DOHH2 (cell line): Measurements from ENCODE around the gene FAM171A1.

Experiments
- H3F3A ChIP-seq: fragments of 200-600 bp; sonication (generic), shearing (Covaris generic); 2 replicates; pipeline ENCODE4 v1.6.0; 2016; ENCODE audit warnings: antibody characterized with exemption, mild to moderate bottlenecking; ENCODE audit not compliant: control insufficient read depth, insufficient read depth
- H3K27ac ChIP-seq: fragments of 200-600 bp; sonication (generic); 2 replicates; pipeline ENCODE4 v1.5.1; 2014; ENCODE audit warnings: low read depth, mild to moderate bottlenecking, low read length, moderate library complexity
- H3K27me3 ChIP-seq: fragments of 200-600 bp; sonication (generic); 2 replicates; pipeline ENCODE4 v1.6.1; 2014; ENCODE audit warnings: mild to moderate bottlenecking, low read length, mixed read lengths; ENCODE audit not compliant: control insufficient read depth
- H3K36me3 ChIP-seq: fragments of 200-600 bp; sonication (generic); 2 replicates; pipeline ENCODE4 v1.6.1; 2014; ENCODE audit warnings: mild to moderate bottlenecking, low read length, moderate library complexity, mixed read lengths; ENCODE audit not compliant: control insufficient read depth
- H3K4me1 ChIP-seq: fragments of 200-600 bp; sonication (generic); 2 replicates; pipeline ENCODE4 v1.6.1; 2014; ENCODE audit warnings: mild to moderate bottlenecking, low read length, mixed read lengths; ENCODE audit not compliant: control insufficient read depth
- H3K4me2 ChIP-seq: fragments of 200-600 bp; sonication (generic); 2 replicates; pipeline ENCODE4 v1.6.0; 2014; ENCODE audit warnings: mild to moderate bottlenecking, low read length, moderate library complexity
- H3K4me3 ChIP-seq: fragments of 200-600 bp; sonication (generic); 2 replicates; pipeline ENCODE4 v1.5.1; 2014; ENCODE audit warnings: mild to moderate bottlenecking, low read length, mixed read lengths
- H3K79me2 ChIP-seq: fragments of 200-600 bp; sonication (generic); 2 replicates; pipeline ENCODE4 v1.6.1; 2014; ENCODE audit warnings: mild to moderate bottlenecking, low read length, mixed read lengths; ENCODE audit not compliant: control insufficient read depth
- H3K9me2 ChIP-seq: fragments of 200-600 bp; sonication (generic); replicated peaks from 2 replicates; pipeline ENCODE4 v1.6.1; 2014; ENCODE audit warnings: mild to moderate bottlenecking, low read length, mixed read lengths; ENCODE audit not compliant: control insufficient read depth
- H3K9me3 ChIP-seq: fragments of 200-600 bp; sonication (generic); 2 replicates; pipeline ENCODE4 v1.6.1; 2014; ENCODE audit warnings: antibody characterized with exemption, low read length, mixed read lengths; ENCODE audit not compliant: control insufficient read depth, insufficient read depth
- H4K20me1 ChIP-seq: fragments of 200-600 bp; sonication (generic); 2 replicates; pipeline ENCODE4 v1.6.0; 2014; ENCODE audit warnings: low read depth, mild to moderate bottlenecking, antibody characterized with exemption, low read length, moderate library complexity; ENCODE audit not compliant: control insufficient read depth, insufficient read depth
- CTCF ChIP-seq: fragments of 200-600 bp; sonication (generic); IDR thresholded peaks from one replicate; pipeline ENCODE4 v1.5.1; 2014; ENCODE audit warnings: antibody characterized with exemption, mild to moderate bottlenecking, low read depth, low read length; ENCODE audit not compliant: poor library complexity, severe bottlenecking
- EZH2phosphoT487 ChIP-seq: fragments of 200-600 bp; sonication (generic); IDR thresholded peaks from 2 replicates; pipeline ENCODE4 v1.6.1; 2017; ENCODE audit warnings: borderline replicate concordance, mild to moderate bottlenecking, antibody characterized with exemption, low read length, moderate library complexity, mixed read lengths

Gene FAM171A1

GRCh38 chr10:15229268-15229667 lies 141.8 kb downstream of the FAM171A1 start:
- Histone ChIP-seq H3K4me2 (no peak overlapping the region), H3F3A (no peaks in the 10 kb centered on the region), H3K79me2 (no peaks in the 10 kb centered on the region), H3K9me2 (no peaks in the 10 kb centered on the region), H3K27me3 (no peaks in the 10 kb centered on the region), H3K9me3 (no peaks in the 10 kb centered on the region), H3K27ac (no peak overlapping the region), H3K4me1 (no peaks in the 10 kb centered on the region), H4K20me1 (no peaks in the 10 kb centered on the region), H3K4me3 (no peak overlapping the region), H3K36me3 (no peaks in the 10 kb centered on the region)
- TF ChIP-seq EZH2phosphoT487 (no peak), CTCF (no peak)

GRCh38 chr10:15228426-15228825 lies 142.7 kb downstream of the FAM171A1 start:
- no peaks in the 10 kb centered on the region for H3K9me2 ChIP-seq
- H3K27ac ChIP-seq, result no peak overlapping the region
- H3K4me2 ChIP-seq, result no peak overlapping the region
- no peaks in the 10 kb centered on the region for H3K4me1 ChIP-seq
- H4K20me1 ChIP-seq, result no peaks in the 10 kb centered on the region
- no peaks in the 10 kb centered on the region for H3K36me3 ChIP-seq
- H3K4me3 ChIP-seq, result no peak overlapping the region
- TF ChIP-seq CTCF (no peak), EZH2phosphoT487 (no peak)
- no peaks in the 10 kb centered on the region for H3K79me2 ChIP-seq
- no peaks in the 10 kb centered on the region for H3K27me3 ChIP-seq
- H3F3A ChIP-seq, result no peaks in the 10 kb centered on the region
- H3K9me3 ChIP-seq, result no peaks in the 10 kb centered on the region

GRCh38 chr10:15227611-15228372 lies 143.3 kb downstream of the FAM171A1 start:
- Histone ChIP-seq H3K27me3 (no peaks in the 10 kb centered on the region), H3F3A (no peaks in the 10 kb centered on the region), H3K36me3 (no peaks in the 10 kb centered on the region), H3K4me3 (no peak overlapping the region), H3K79me2 (no peaks in the 10 kb centered on the region), H3K4me1 (no peaks in the 10 kb centered on the region), H3K4me2 (no peak overlapping the region), H3K9me2 (no peaks in the 10 kb centered on the region), H3K27ac (no peak overlapping the region), H3K9me3 (no peaks in the 10 kb centered on the region), H4K20me1 (no peaks in the 10 kb centered on the region)
- TF ChIP-seq EZH2phosphoT487 (no peak), CTCF (no peak)
